HFFc6 (cell line): Measurements from ENCODE around the gene B4GALNT1. TPM values are rescaled to one million over a fixed set of nuclear protein-coding genes. Genes with fewer than 3 reads are reported as not detected.

Source experiments
- DNase-seq: peaks from one replicate; pipeline ENCODE4 v3.0.0-alpha.2; 2018
- H3K27ac Mint-ChIP-seq: 2 replicates; pipeline ENCODE4 v1.8.0; 2020; ENCODE audit warnings: mild to moderate bottlenecking, mixed read lengths
- H3K27me3 Mint-ChIP-seq: 2 replicates; pipeline ENCODE4 v1.8.0; 2021; ENCODE audit warnings: mild to moderate bottlenecking, moderate library complexity, mixed read lengths; ENCODE audit not compliant: insufficient read depth
- H3K36me3 Mint-ChIP-seq: 2 replicates; pipeline ENCODE4 v1.8.0; 2021; ENCODE audit warnings: low read depth, mixed read lengths
- H3K4me1 Mint-ChIP-seq: 2 replicates; pipeline ENCODE4 v1.8.0; 2020; ENCODE audit warnings: low read depth, mixed read lengths
- H3K4me3 Mint-ChIP-seq: 2 replicates; pipeline ENCODE4 v1.8.0; 2020; ENCODE audit warnings: mild to moderate bottlenecking, moderate library complexity, mixed read lengths
- H3K9me3 Mint-ChIP-seq: 2 replicates; pipeline ENCODE4 v1.8.0; 2020; ENCODE audit warnings: mild to moderate bottlenecking, mixed read lengths
- CTCF ChIP-seq: fragments of 200-600 bp; sonication (generic); IDR thresholded peaks from 2 replicates; pipeline ENCODE4 v1.5.0; 2021; ENCODE audit warnings: antibody characterized with exemption, mild to moderate bottlenecking
- total RNA-seq, 6 experiments: library from RNA; stranded (reverse); fragmentation: NEBNext Ultra II Directional; extraction: Animal tissue kit (Norgen Biotek cat#: 25700); gene quantifications; 2 replicates in 1 of 6; 3 replicates in 5 of 6; pipeline ENCODE4 v1.2.3, GENCODE V29; 2021

B4GALNT1 gene
- total RNA-seq, 6 experiments from 2014 or later, result 1.4 to 3.1 (median 2.3) TPM

DNA sequence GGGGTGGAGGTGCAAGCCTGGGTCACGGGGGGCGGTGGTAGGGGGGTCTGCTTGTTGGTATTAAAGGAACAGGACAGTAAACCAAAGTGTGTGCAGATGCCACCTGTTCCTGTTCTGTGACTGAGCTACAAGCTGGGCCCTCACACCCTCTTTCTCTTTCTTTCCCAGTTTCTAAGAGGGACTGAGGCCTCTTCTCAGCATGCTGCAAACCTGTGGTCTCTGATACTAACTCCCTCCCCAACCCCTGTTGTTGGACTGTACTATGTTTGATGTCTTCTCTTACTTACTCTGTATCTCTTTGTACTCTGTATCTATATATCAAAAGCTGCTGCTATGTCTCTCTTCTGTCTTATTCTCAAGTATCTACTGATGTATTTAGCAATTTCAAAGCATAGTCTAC is 49.0 kb downstream of the B4GALNT1 start:
- no peaks in the 10 kb centered on the region for H3K9me3 Mint-ChIP-seq
- no peaks in the 10 kb centered on the region for H3K36me3 Mint-ChIP-seq
- H3K4me1 Mint-ChIP-seq, result peaks cover 8% of the 10 kb centered on the region
- H3K4me3 Mint-ChIP-seq, result no peak overlapping the region
- no peak for TF ChIP-seq CTCF
- H3K27ac Mint-ChIP-seq, result no peak overlapping the region
- no peak for DNase-seq
- no peaks in the 10 kb centered on the region; the same call in 1 of the 2 replicates for H3K27me3 Mint-ChIP-seq

- Mint-ChIP-seq H3K27me3 (no peaks in the 10 kb centered on the region; the same call in 1 of the 2 replicates), H3K4me3 (no peak overlapping the region), H3K27ac (no peak overlapping the region), H3K36me3 (no peaks in the 10 kb centered on the region), H3K9me3 (no peaks in the 10 kb centered on the region), H3K4me1 (peaks cover 10% of the 10 kb centered on the region)
- peak; percentile 98 for TF ChIP-seq CTCF
- DNase-seq, result peak; percentile 75
Observed at GRCh38 chr12:57583008-57583831, 49.8 kb downstream of the B4GALNT1 start.

DNA sequence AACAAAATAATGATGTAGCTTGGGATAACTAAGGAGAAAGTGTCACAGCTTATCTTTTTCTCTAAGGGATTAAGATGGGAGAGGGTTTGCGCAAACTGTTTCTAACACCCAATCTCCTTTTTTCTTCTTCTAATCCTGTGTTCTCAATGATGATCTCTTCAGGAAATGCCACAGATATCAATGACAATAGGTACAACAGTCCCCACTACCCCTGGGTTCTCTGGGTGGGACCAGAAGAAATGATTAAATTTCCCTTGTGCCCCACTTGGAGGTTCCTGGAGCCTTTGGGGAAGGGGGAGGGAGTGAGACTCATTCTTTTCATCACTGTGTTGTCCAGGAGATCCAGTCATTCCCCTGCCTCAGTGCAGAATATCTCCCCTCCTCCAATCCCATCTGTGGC is 50.6 kb downstream of the B4GALNT1 start:
- no peaks in the 10 kb centered on the region for H3K36me3 Mint-ChIP-seq
- TF ChIP-seq CTCF, result no peak
- peaks cover 10% of the 10 kb centered on the region for H3K4me1 Mint-ChIP-seq
- no peaks in the 10 kb centered on the region for H3K9me3 Mint-ChIP-seq
- H3K27ac Mint-ChIP-seq, result no peak overlapping the region
- H3K27me3 Mint-ChIP-seq, result no peaks in the 10 kb centered on the region; the same call in 1 of the 2 replicates
- no peak for DNase-seq
- H3K4me3 Mint-ChIP-seq, result no peak overlapping the region

- H3K27ac Mint-ChIP-seq, result no peak overlapping the region
- H3K36me3 Mint-ChIP-seq, result no peaks in the 10 kb centered on the region
- H3K4me1 Mint-ChIP-seq, result peaks cover 10% of the 10 kb centered on the region
- no peak for DNase-seq
- H3K4me3 Mint-ChIP-seq, result no peak overlapping the region
- H3K27me3 Mint-ChIP-seq, result no peaks in the 10 kb centered on the region; the same call in 1 of the 2 replicates
- no peaks in the 10 kb centered on the region for H3K9me3 Mint-ChIP-seq
- TF ChIP-seq CTCF, result no peak
Observed at GRCh38 chr12:57581802-57582201, 51.2 kb downstream of the B4GALNT1 start.

GRCh38 chr12:57580466-57580795 is 52.6 kb downstream of the B4GALNT1 start:
- peaks cover 10% of the 10 kb centered on the region for H3K4me1 Mint-ChIP-seq
- H3K27me3 Mint-ChIP-seq, result no peaks in the 10 kb centered on the region; the same call in 1 of the 2 replicates
- H3K9me3 Mint-ChIP-seq, result no peaks in the 10 kb centered on the region
- DNase-seq, result no peak
- no peaks in the 10 kb centered on the region for H3K36me3 Mint-ChIP-seq
- H3K27ac Mint-ChIP-seq, result no peak overlapping the region
- no peak for TF ChIP-seq CTCF
- no peak overlapping the region for H3K4me3 Mint-ChIP-seq
